Measurements from ENCODE around the gene OTOG.

DNA sequence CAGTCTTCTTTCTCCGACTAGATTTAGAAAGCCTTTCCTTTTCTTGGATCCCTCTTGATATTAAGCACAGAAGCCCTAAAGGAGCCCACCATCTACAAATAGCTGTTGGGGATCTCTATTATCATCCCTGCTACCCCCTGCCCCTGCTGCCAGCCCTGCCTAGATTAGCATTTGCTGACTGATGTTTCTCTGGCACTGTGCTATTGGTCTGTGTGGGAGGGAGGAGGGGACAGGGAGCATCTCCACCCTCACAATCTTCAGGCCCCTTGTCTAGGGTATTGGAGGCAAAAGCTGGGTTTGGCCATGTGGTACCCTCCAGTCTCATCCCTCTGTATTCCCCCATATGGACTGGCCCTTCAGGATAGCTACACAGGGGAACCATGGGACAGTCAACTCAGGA is 9.0 kb upstream of the OTOG start:
- TF ChIP-seq, protein P1, sequence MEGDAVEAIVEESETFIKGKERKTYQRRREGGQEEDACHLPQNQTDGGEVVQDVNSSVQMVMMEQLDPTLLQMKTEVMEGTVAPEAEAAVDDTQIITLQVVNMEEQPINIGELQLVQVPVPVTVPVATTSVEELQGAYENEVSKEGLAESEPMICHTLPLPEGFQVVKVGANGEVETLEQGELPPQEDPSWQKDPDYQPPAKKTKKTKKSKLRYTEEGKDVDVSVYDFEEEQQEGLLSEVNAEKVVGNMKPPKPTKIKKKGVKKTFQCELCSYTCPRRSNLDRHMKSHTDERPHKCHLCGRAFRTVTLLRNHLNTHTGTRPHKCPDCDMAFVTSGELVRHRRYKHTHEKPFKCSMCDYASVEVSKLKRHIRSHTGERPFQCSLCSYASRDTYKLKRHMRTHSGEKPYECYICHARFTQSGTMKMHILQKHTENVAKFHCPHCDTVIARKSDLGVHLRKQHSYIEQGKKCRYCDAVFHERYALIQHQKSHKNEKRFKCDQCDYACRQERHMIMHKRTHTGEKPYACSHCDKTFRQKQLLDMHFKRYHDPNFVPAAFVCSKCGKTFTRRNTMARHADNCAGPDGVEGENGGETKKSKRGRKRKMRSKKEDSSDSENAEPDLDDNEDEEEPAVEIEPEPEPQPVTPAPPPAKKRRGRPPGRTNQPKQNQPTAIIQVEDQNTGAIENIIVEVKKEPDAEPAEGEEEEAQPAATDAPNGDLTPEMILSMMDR (IDR thresholded peaks at IDR 0.05): no peak
- TF ChIP-seq EZH2 (IDR thresholded peaks at IDR 0.05; ENCODE audit: borderline replicate concordance, insufficient read depth, low read depth, low read length, poor library complexity, severe bottlenecking): no peak
